Upper lobe of left lung (tissue), 6 donors: ENCODE results near the gene PTPN23. TPM values are rescaled to one million over a fixed set of nuclear protein-coding genes. Genes with fewer than 3 reads are reported as not detected.

ENCODE experiments used
- ATAC-seq, 2 donors: fragments of 200-7000 bp; cut with Tn5 transposase; one replicate each; pipeline ENCODE4 v1.9.1; 2022; ENCODE audit warnings: mild to moderate bottlenecking in 2 of 2, moderate library complexity in 2 of 2; ENCODE audit not compliant: low FRiP score in 2 of 2
- DNase-seq, 2 donors: peaks; one replicate each; pipeline ENCODE4 v3.0.0-alpha.2; 2019 to 2020
- H3K27ac ChIP-seq, 4 donors: fragments of 200-600 bp; sonication (generic); one replicate each; pipeline ENCODE4 v1.5.1; 2016 to 2019
- H3K27me3 ChIP-seq, 4 donors: fragments of 200-600 bp; sonication (generic); one replicate each; pipeline ENCODE4 v1.5.1; 2017 to 2019
- H3K36me3 ChIP-seq, 4 donors: fragments of 200-600 bp; sonication (generic); one replicate each; pipeline ENCODE4 v1.5.1; 2016 to 2019
- H3K4me1 ChIP-seq, 4 donors: fragments of 200-600 bp; sonication (generic); one replicate each; pipeline ENCODE4 v1.5.1; 2018 to 2019
- H3K4me3 ChIP-seq, 4 donors: fragments of 200-600 bp; sonication (generic); one replicate each; pipeline ENCODE4 v1.5.1; 2017 to 2019; ENCODE audit warnings: mild to moderate bottlenecking in 2 of 4, moderate library complexity in 1 of 4
- H3K9me3 ChIP-seq, 4 donors: fragments of 200-600 bp; sonication (generic); one replicate each; pipeline ENCODE4 v1.5.1; 2018 to 2019
- CTCF ChIP-seq, 6 experiments: fragments of 450-650 bp in 4 of 6; fragments of 200-600 bp in 2 of 6; sonication (generic) in 2 of 6; IDR thresholded peaks; one replicate each; pipeline ENCODE4 v1.5.1; 2016 to 2019; ENCODE audit warnings: antibody characterized with exemption in 6 of 6
- EP300 ChIP-seq, 4 donors: sonication (generic); formaldehyde crosslinking; IDR thresholded peaks; one replicate each; pipeline ENCODE4 v1.5.1; 2017; ENCODE audit warnings: antibody characterized with exemption in 4 of 4, control low read depth in 2 of 4
- POLR2A ChIP-seq, 4 donors: fragments of 450-650 bp; IDR thresholded peaks; one replicate each; pipeline ENCODE4 v1.5.1; 2016 to 2017; ENCODE audit warnings: antibody characterized with exemption in 4 of 4, mild to moderate bottlenecking in 2 of 4
- POLR2AphosphoS5 ChIP-seq, 2 donors: sonication (generic); formaldehyde crosslinking; IDR thresholded peaks; one replicate each; pipeline ENCODE4 v1.5.1; 2017; ENCODE audit warnings: antibody characterized with exemption in 2 of 2
- WGBS, 2 donors: methylation state at CpG; one replicate each; pipeline ENCODE4 v1.1.5; 2017 to 2018; 5-methylcytosine and 5-hydroxymethylcytosine counted together
- total RNA-seq, 6 donors: library from RNA; depleted of rRNA in 4 of 6; stranded (reverse); fragments of >200 nt in 4 of 6; gene quantifications; one replicate each; pipeline versions ENCODE4 v1.1.0 to v1.2.1, GENCODE V29; 2016 to 2021
- donor health status: DM: no; HTN: no; CAD: no; lungs with moderate emphysema.
- donor health status: DM: no; HTN: yes; CAD: no; lungs with severe emphysema.

The PTPN23 gene
- total RNA-seq, 6 donors from 2014 or later, result 32.7 to 93.3 (median 53.7) TPM

- ATAC-seq (no peak), DNase-seq (peak in 1 of 2 donors; percentile 27)
- Histone ChIP-seq H3K27ac (no peak overlapping the region), H3K4me1 (no peaks in the 10 kb centered on the region), H3K27me3 (no peaks in the 10 kb centered on the region), H3K4me3 (no peak overlapping the region), H3K36me3 (peaks cover 40 to 92% (median 83%) of the 10 kb centered on the region in 4 donors), H3K9me3 (no peaks in the 10 kb centered on the region)
- TF ChIP-seq POLR2AphosphoS5 (IDR thresholded peaks at IDR 0.05), result no peak
- no peak for TF ChIP-seq EP300 (IDR thresholded peaks at IDR 0.05)
- TF ChIP-seq POLR2A (IDR thresholded peaks at IDR 0.05), result no peak
- TF ChIP-seq CTCF (IDR thresholded peaks at IDR 0.05), result no peak
- WGBS, 2 donors, result 89 to 93% methylated on average over 15 to 16 of the region's 16 CpGs
These were observed 34.1 kb downstream of the PTPN23 start for GRCh38 chr3:47414666-47415587.

GRCh38 chr3:47416041-47416440 is 35.2 kb downstream of the PTPN23 start:
- H3K27ac ChIP-seq, result no peak overlapping the region
- ATAC-seq (no peak), DNase-seq (peak in 1 of 2 donors; percentile 55)
- H3K27me3 ChIP-seq, result no peaks in the 10 kb centered on the region
- no peaks in the 10 kb centered on the region for H3K9me3 ChIP-seq
- peaks cover 0 to 3% (median 1%) of the 10 kb centered on the region in 4 donors for H3K4me1 ChIP-seq
- WGBS, 2 donors, result 88 to 92% methylated on average over 8 to 9 of the region's 9 CpGs
- H3K4me3 ChIP-seq, result no peak overlapping the region
- TF ChIP-seq POLR2A (IDR thresholded peaks at IDR 0.05), result no peak
- TF ChIP-seq EP300 (IDR thresholded peaks at IDR 0.05), result no peak
- no peak for TF ChIP-seq POLR2AphosphoS5 (IDR thresholded peaks at IDR 0.05)
- no peak for TF ChIP-seq CTCF (IDR thresholded peaks at IDR 0.05)
- H3K36me3 ChIP-seq, result peaks cover 40 to 90% (median 79%) of the 10 kb centered on the region in 4 donors

GRCh38 chr3:47418167-47419082 is 37.6 kb downstream of the PTPN23 start:
- TF ChIP-seq POLR2A (IDR thresholded peaks at IDR 0.05) (no peak), CTCF (IDR thresholded peaks at IDR 0.05) (no peak), POLR2AphosphoS5 (IDR thresholded peaks at IDR 0.05) (no peak), EP300 (IDR thresholded peaks at IDR 0.05) (no peak)
- H3K27me3 ChIP-seq, result no peaks in the 10 kb centered on the region
- peak in 1 of 2 donors; percentile 81 for DNase-seq
- no peaks in the 10 kb centered on the region for H3K9me3 ChIP-seq
- WGBS, 2 donors, result 93 to 94% methylated on average over 35 to 40 of the region's 53 CpGs
- peaks cover 21 to 75% (median 56%) of the 10 kb centered on the region in 4 donors for H3K36me3 ChIP-seq
- no peak overlapping the region for H3K4me3 ChIP-seq
- no peak for ATAC-seq
- peaks cover 12 to 17% (median 13%) of the 10 kb centered on the region in 4 donors for H3K4me1 ChIP-seq
- no peak overlapping the region for H3K27ac ChIP-seq

GRCh38 chr3:47419083-47420043 is 38.5 kb downstream of the PTPN23 start:
- Histone ChIP-seq H3K36me3 (peaks cover 14 to 73% (median 52%) of the 10 kb centered on the region in 4 donors), H3K4me1 (peaks cover 12 to 17% (median 13%) of the 10 kb centered on the region in 4 donors), H3K27me3 (no peaks in the 10 kb centered on the region), H3K4me3 (no peak overlapping the region), H3K27ac (no peak overlapping the region), H3K9me3 (no peaks in the 10 kb centered on the region)
- 81 to 82% methylated on average over 4 to 17 of the region's 17 CpGs for WGBS, 2 donors
- DNase-seq (no peak), ATAC-seq (no peak)
- TF ChIP-seq CTCF (IDR thresholded peaks at IDR 0.05), result no peak
- no peak for TF ChIP-seq POLR2AphosphoS5 (IDR thresholded peaks at IDR 0.05)
- TF ChIP-seq POLR2A (IDR thresholded peaks at IDR 0.05), result no peak
- no peak for TF ChIP-seq EP300 (IDR thresholded peaks at IDR 0.05)
